IMR-90 (cell line): Measurements from ENCODE around the gene UNC13C.

ENCODE experiments used
- CHD1 ChIP-seq: IDR thresholded peaks from 2 replicates; pipeline ENCODE4 v1.6.1; 2012; ENCODE audit warnings: low read depth, low read length, improper control_type of control experiment
- CTCF ChIP-seq: conservative IDR thresholded peaks from 2 replicates; pipeline ENCODE4 v1.5.1; 2012; ENCODE audit warnings: mild to moderate bottlenecking, low read depth, low read length, improper control_type of control experiment
- FOS ChIP-seq: fragments of 150-350 bp; IDR thresholded peaks from 2 replicates; pipeline ENCODE4 v1.6.1; 2016; ENCODE audit warnings: low read depth, low read length
- MAZ ChIP-seq: IDR thresholded peaks from 2 replicates; pipeline ENCODE4 v1.6.1; 2012; ENCODE audit warnings: low read depth, mild to moderate bottlenecking, low read length, improper control_type of control experiment, moderate library complexity, borderline replicate concordance
- MXI1 ChIP-seq: IDR thresholded peaks from 2 replicates; pipeline ENCODE4 v1.6.1; 2012; ENCODE audit warnings: low read depth, mild to moderate bottlenecking, low read length, moderate library complexity, borderline replicate concordance
- POLR2A ChIP-seq: IDR thresholded peaks from 2 replicates; pipeline ENCODE4 v1.6.1; 2012; ENCODE audit warnings: mild to moderate bottlenecking, low read depth, low read length
- RAD21 ChIP-seq: IDR thresholded peaks from 2 replicates; pipeline ENCODE4 v1.6.1; 2012; ENCODE audit warnings: low read length, improper control_type of control experiment

- no peak for TF ChIP-seq POLR2A
- no peak for TF ChIP-seq CTCF
- TF ChIP-seq CHD1: no peak
- TF ChIP-seq FOS: no peak
- TF ChIP-seq MAZ: no peak
- TF ChIP-seq MXI1: no peak
- TF ChIP-seq RAD21: no peak
Measured at GRCh38 chr15:54675241-54675640, 697.0 kb downstream of the UNC13C start.
